ENCODE measurements around the gene AKAP8L. TPM values are rescaled to one million over a fixed set of nuclear protein-coding genes. Genes with fewer than 3 reads are reported as not detected.
"Not testable (repeated sequence)": the region's sequence is repeated elsewhere in the genome, so short reads cannot be mapped to it uniquely, and the experiment has no call there.

AKAP8L gene
- total RNA-seq, 4 donors from 2014 or later, result 33.9 to 90.2 (median 63.4) TPM

DNA sequence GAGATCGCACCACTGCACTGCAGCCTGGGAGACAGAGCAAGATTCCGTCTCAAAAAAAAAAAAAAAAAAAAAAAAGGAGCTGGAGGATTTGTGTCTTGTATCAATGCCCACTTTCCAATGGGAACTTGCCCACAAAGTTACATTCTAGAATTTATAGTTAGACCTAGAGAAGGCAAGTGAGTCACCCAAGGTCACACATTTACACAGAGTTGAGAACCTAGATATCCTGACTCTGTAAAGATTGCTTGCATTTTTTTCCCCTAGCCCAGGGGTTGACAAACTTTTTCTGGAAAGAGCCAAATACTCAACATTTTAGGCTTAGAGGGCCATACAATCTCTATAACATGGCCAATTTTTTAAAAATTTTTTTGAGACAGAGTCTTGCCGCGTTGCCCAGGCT is 78.7 kb downstream of the AKAP8L start:
- TF ChIP-seq, protein P1, sequence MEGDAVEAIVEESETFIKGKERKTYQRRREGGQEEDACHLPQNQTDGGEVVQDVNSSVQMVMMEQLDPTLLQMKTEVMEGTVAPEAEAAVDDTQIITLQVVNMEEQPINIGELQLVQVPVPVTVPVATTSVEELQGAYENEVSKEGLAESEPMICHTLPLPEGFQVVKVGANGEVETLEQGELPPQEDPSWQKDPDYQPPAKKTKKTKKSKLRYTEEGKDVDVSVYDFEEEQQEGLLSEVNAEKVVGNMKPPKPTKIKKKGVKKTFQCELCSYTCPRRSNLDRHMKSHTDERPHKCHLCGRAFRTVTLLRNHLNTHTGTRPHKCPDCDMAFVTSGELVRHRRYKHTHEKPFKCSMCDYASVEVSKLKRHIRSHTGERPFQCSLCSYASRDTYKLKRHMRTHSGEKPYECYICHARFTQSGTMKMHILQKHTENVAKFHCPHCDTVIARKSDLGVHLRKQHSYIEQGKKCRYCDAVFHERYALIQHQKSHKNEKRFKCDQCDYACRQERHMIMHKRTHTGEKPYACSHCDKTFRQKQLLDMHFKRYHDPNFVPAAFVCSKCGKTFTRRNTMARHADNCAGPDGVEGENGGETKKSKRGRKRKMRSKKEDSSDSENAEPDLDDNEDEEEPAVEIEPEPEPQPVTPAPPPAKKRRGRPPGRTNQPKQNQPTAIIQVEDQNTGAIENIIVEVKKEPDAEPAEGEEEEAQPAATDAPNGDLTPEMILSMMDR (IDR thresholded peaks at IDR 0.05), result no peak
- TF ChIP-seq POLR2A (IDR thresholded peaks at IDR 0.05), result no peak
- Histone ChIP-seq H3K36me3 (peaks cover 0 to 15% (median 0%) of the 10 kb centered on the region in 3 donors), H3K27me3 (no peaks in the 10 kb centered on the region), H3K9me3 (no peaks in the 10 kb centered on the region), H3K4me1 (no peaks in the 10 kb centered on the region), H3K4me3 (no peak overlapping the region), H3K27ac (no peak overlapping the region)
- intact Hi-C loops (cut with DNase I), result no loop called here
- DNase-seq, result no peak
- WGBS, 2 donors, result 85 to 94% methylated on average over 4 of the region's 4 CpGs

DNA sequence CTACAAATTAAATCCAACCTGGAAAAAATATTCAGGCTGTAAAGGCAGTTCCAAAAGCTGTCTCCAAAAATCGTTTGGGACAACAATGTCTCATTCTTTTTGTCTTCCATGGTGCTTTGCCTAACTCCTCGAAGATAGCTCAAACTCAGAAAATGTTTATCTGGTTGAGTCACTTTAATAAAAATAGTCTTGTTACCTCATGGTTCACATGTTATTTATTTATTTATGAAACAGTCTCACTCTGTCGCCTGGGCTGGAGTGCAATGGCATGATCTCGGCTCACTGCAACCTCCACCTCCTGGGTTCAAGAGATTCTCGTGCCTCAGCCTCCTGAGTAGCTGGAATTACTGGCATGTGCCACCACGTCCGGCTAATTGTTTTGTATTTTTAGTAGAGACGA is 81.6 kb downstream of the AKAP8L start:
- DNase-seq, result no peak
- H3K27ac ChIP-seq, result peak overlapping the region in 1 of 4 donors; percentile 28
- peaks cover 0 to 5% (median 0%) of the 10 kb centered on the region in 3 donors for H3K36me3 ChIP-seq
- H3K9me3 ChIP-seq, result no peaks in the 10 kb centered on the region
- no peak overlapping the region for H3K4me3 ChIP-seq
- no peaks in the 10 kb centered on the region for H3K27me3 ChIP-seq
- intact Hi-C loops (cut with DNase I), result no loop called here
- no peak for TF ChIP-seq POLR2A (IDR thresholded peaks at IDR 0.05)
- TF ChIP-seq, protein P1 (IDR thresholded peaks at IDR 0.05), result no peak
- 58 to 78% methylated on average over 8 of the region's 8 CpGs for WGBS, 2 donors
- peaks cover 10 to 17% (median 11%) of the 10 kb centered on the region in 3 donors for H3K4me1 ChIP-seq

DNA sequence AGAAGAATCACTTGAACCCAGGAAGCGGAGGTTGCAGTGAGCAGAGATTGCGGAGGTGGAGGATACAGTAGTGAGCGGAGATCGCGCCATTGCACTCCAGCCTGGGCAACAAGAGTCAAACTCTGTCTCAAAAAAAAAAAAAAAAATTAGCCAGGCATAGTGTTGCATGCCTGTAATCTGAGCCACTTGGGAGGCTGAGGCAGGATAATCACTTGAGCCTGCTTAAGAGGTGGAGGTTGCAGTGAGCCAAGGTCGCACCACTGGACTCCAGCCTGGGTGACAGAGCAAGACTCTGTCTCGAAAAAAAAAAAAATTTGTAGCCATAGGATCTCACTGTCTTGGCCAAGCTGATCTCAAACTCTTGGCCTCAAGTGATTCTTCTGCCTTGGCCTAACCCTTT is 82.8 kb downstream of the AKAP8L start:
- H3K4me3 ChIP-seq; intact Hi-C loops (cut with DNase I); H3K9me3 ChIP-seq; DNase-seq; H3K36me3 ChIP-seq; H3K27me3 ChIP-seq; H3K27ac ChIP-seq: not testable (repeated sequence)
- peaks cover 10 to 21% (median 11%) of the 10 kb centered on the region in 3 donors for H3K4me1 ChIP-seq
- 80 to 92% methylated on average over 7 of the region's 7 CpGs for WGBS, 2 donors

- peaks cover 24 to 56% (median 39%) of the 10 kb centered on the region in 3 donors for H3K4me1 ChIP-seq
- 4 to 9% methylated on average over 11 to 16 of the region's 81 CpGs for WGBS, 2 donors
These were observed 86.3 kb downstream of the AKAP8L start, which contains the start of gene BRD4 for GRCh38 chr19:15332311-15332996. Gene BRD4, minus strand, starts transcription at chr19:15332539. Its CDS starts 59,440 bp downstream, at chr19:15273099.

GRCh38 chr19:15331419-15332310 is 87.1 kb downstream of the AKAP8L start:
- Histone ChIP-seq H3K36me3 (no peaks in the 10 kb centered on the region), H3K4me1 (peaks cover 32 to 64% (median 47%) of the 10 kb centered on the region in 3 donors), H3K27me3 (no peaks in the 10 kb centered on the region), H3K4me3 (peak overlapping the region; percentile 93 to 99 (median 94)), H3K27ac (peak overlapping the region; percentile 97 to 100 (median 98)), H3K9me3 (no peaks in the 10 kb centered on the region)
- no peak for DNase-seq
- intact Hi-C loops (cut with DNase I), result no loop called here
- 0% methylated on average over 3 of the region's 122 CpGs; no CpG with 5 or more reads in 1 of the 2 donors for WGBS, 2 donors
- TF ChIP-seq POLR2A (IDR thresholded peaks at IDR 0.05), result peak in 1 of 4 donors; percentile 9
- TF ChIP-seq, protein P1 (IDR thresholded peaks at IDR 0.05), result no peak

More at GRCh38 chr19:15332311-15332996, 86.3 kb downstream of the AKAP8L start, which contains the start of gene BRD4:
- no peaks in the 10 kb centered on the region for H3K9me3 ChIP-seq
- peak within 1 kb of the TSS; percentile 93 to 99 (median 94) for H3K4me3 ChIP-seq
- no peaks in the 10 kb centered on the region for H3K27me3 ChIP-seq
- DNase-seq, result no peak
- peak within 1 kb of the TSS; percentile 97 to 100 (median 98) for H3K27ac ChIP-seq
- intact Hi-C loops (cut with DNase I), result no loop called here
- peak in 2 of 4 donors; percentile 5 to 60 for TF ChIP-seq POLR2A (IDR thresholded peaks at IDR 0.05)
- TF ChIP-seq, protein P1 (IDR thresholded peaks at IDR 0.05), result no peak
- no peaks in the 10 kb centered on the region for H3K36me3 ChIP-seq

All from esophagus squamous epithelium (tissue), 5 donors.